ENCODE results near the gene SLAIN2. TPM values are rescaled to one million over a fixed set of nuclear protein-coding genes. Genes with fewer than 3 reads are reported as not detected.

Gene SLAIN2
- total RNA-seq, 1 experiment from 2014 or later: 30.8 TPM

DNA sequence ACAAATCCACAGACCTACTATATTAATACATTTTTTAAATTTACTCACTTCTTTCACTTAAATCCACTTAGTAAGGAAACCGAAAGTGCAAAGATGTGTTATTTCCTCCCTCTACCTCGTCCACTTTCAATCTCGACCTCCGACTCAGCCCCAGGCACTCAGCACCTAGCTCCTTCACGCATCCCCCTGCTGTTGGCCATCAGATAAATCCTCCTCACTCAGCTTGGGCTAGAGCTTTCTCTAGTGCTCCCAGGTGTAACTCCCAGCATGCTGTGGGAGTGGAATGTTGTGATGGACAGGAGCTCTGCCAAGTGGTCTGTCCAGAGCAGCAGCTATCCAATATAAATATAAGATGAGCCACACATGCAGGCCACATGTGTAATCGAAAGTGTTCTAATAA is 45.0 kb upstream of the SLAIN2 start:
- Mint-ChIP-seq H3K9me3 (peaks cover 16 to 17% of the 10 kb centered on the region in 2 experiments), H3K4me1 (no peaks in the 10 kb centered on the region), H3K36me3 (ENCODE audit: insufficient read depth in 1 of 3, low read depth in 3 of 3) (peaks cover 3 to 17% (median 6%) of the 10 kb centered on the region in 3 experiments; a peak in 5 of 7 replicates), H3K27me3 (ENCODE audit: low read depth) (no peaks in the 10 kb centered on the region; the same call in 1 of the 2 replicates), H3K27ac (no peak overlapping the region), H3K4me3 (no peak overlapping the region)
- WGBS (ENCODE audit: extremely low coverage, insufficient read length, low lambda C conversion rate): no CpG with 5 or more reads among the region's 6 CpGs
- no peak overlapping the region for H3K18ac ChIP-seq (ENCODE audit: insufficient read length, low read depth, low read length)
- H2BK15ac ChIP-seq (ENCODE audit: low read depth, low read length): no peak overlapping the region
- H2BK120ac ChIP-seq (ENCODE audit: low read depth, low read length, poor library complexity, severe bottlenecking): no peak overlapping the region
- no peak overlapping the region for H2BK20ac ChIP-seq (ENCODE audit: low read depth, low read length, poor library complexity, severe bottlenecking)
- no peak overlapping the region for H3K4me2 ChIP-seq (ENCODE audit: insufficient read depth, insufficient read length, low read length)
- H3K9ac ChIP-seq (ENCODE audit: extremely low read depth, insufficient read length, low read length): no peak overlapping the region
- no peak overlapping the region for H4K8ac ChIP-seq (replicated peaks; ENCODE audit: insufficient read length, low read depth, low read length)
- no peak overlapping the region for H2AFZ ChIP-seq (ENCODE audit: low read length)
- no peaks in the 10 kb centered on the region for H3K79me2 ChIP-seq (ENCODE audit: insufficient read depth, low read length)
- no peaks in the 10 kb centered on the region for H3K27me3 ChIP-seq (ENCODE audit: insufficient read depth, low read length)
- H4K91ac ChIP-seq (ENCODE audit: insufficient read length, low read depth, low read length): no peak overlapping the region
- no peaks in the 10 kb centered on the region for H3K79me1 ChIP-seq (ENCODE audit: insufficient read depth, low read depth, low read length, poor library complexity, severe bottlenecking)
- H3K23ac ChIP-seq (ENCODE audit: insufficient read length, low read depth, low read length): no peak overlapping the region
- H4K5ac ChIP-seq (ENCODE audit: insufficient read length, low read depth, low read length): no peak overlapping the region
- H3K56ac ChIP-seq (ENCODE audit: insufficient read length, low read depth, low read length): no peak overlapping the region
- TF ChIP-seq, protein P1, sequence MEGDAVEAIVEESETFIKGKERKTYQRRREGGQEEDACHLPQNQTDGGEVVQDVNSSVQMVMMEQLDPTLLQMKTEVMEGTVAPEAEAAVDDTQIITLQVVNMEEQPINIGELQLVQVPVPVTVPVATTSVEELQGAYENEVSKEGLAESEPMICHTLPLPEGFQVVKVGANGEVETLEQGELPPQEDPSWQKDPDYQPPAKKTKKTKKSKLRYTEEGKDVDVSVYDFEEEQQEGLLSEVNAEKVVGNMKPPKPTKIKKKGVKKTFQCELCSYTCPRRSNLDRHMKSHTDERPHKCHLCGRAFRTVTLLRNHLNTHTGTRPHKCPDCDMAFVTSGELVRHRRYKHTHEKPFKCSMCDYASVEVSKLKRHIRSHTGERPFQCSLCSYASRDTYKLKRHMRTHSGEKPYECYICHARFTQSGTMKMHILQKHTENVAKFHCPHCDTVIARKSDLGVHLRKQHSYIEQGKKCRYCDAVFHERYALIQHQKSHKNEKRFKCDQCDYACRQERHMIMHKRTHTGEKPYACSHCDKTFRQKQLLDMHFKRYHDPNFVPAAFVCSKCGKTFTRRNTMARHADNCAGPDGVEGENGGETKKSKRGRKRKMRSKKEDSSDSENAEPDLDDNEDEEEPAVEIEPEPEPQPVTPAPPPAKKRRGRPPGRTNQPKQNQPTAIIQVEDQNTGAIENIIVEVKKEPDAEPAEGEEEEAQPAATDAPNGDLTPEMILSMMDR (conservative IDR thresholded peaks at IDR 0.05): no peak
- H3K4me1 ChIP-seq (ENCODE audit: insufficient read depth, low read length): no peaks in the 10 kb centered on the region
- DNase-seq: no peak
- H2BK5ac ChIP-seq (ENCODE audit: insufficient read length, low read length): no peak overlapping the region
- H2BK12ac ChIP-seq (ENCODE audit: insufficient read length, low read depth, low read length): no peak overlapping the region
- no peak overlapping the region for H2AK5ac ChIP-seq (ENCODE audit: insufficient read length, low read length)
- no peaks in the 10 kb centered on the region for H4K20me1 ChIP-seq (ENCODE audit: control insufficient read depth, insufficient read depth, insufficient read length)
- H3K14ac ChIP-seq (ENCODE audit: insufficient read depth, low read length): no peak overlapping the region
- H3K27ac ChIP-seq (ENCODE audit: insufficient read length, low read depth, low read length): no peak overlapping the region
- H3T11ph ChIP-seq (ENCODE audit: low read length): no peak overlapping the region
- H3K9me3 ChIP-seq (ENCODE audit: control insufficient read depth, low read depth, low read length): no peaks in the 10 kb centered on the region
- H3K23me2 ChIP-seq (ENCODE audit: insufficient read length, low read depth, low read length, poor library complexity, severe bottlenecking): no peaks in the 10 kb centered on the region
- H3K4ac ChIP-seq (ENCODE audit: low read depth, low read length): no peak overlapping the region

Data from H9 (cell line).